H9 (cell line): Measurements from ENCODE around the gene MEIG1. TPM values are rescaled to one million over a fixed set of nuclear protein-coding genes. Genes with fewer than 3 reads are reported as not detected.

Experiments
- DNase-seq: peaks from one replicate; pipeline ENCODE4 v3.0.0-alpha.2; 2017
- H2AFZ ChIP-seq: one replicate; pipeline ENCODE4 v1.6.1; 2013; ENCODE audit warnings: mild to moderate bottlenecking, low read length, control low read depth, moderate library complexity
- H2AK5ac ChIP-seq: 2 replicates; pipeline ENCODE4 v1.6.1; 2013; ENCODE audit warnings: low read length, control low read depth, mixed read lengths; ENCODE audit not compliant: insufficient read length
- H2BK120ac ChIP-seq: one replicate; pipeline ENCODE4 v1.6.1; 2013; ENCODE audit warnings: low read depth, mild to moderate bottlenecking, low read length, control low read depth, inconsistent platforms; ENCODE audit not compliant: poor library complexity, severe bottlenecking
- H2BK12ac ChIP-seq: 2 replicates; pipeline ENCODE4 v1.6.1; 2013; ENCODE audit warnings: low read length, control low read depth, mixed read lengths, low read depth; ENCODE audit not compliant: insufficient read length
- H2BK15ac ChIP-seq: 2 replicates; pipeline ENCODE4 v1.6.1; 2013; ENCODE audit warnings: low read depth, low read length, control low read depth
- H2BK20ac ChIP-seq: one replicate; pipeline ENCODE4 v1.6.1; 2013; ENCODE audit warnings: low read depth, mild to moderate bottlenecking, low read length, control low read depth, inconsistent platforms; ENCODE audit not compliant: poor library complexity, severe bottlenecking
- H2BK5ac ChIP-seq: 2 replicates; pipeline ENCODE4 v1.6.1; 2013; ENCODE audit warnings: low read length, control low read depth, mixed read lengths; ENCODE audit not compliant: insufficient read length
- H3K14ac ChIP-seq: 2 replicates; pipeline ENCODE4 v1.6.1; 2013; ENCODE audit warnings: low read length, control low read depth; ENCODE audit not compliant: insufficient read depth
- H3K18ac ChIP-seq: 2 replicates; pipeline ENCODE4 v1.6.1; 2013; ENCODE audit warnings: low read depth, mild to moderate bottlenecking, mixed read lengths, low read length, control low read depth; ENCODE audit not compliant: insufficient read length
- H3K23ac ChIP-seq: 2 replicates; pipeline ENCODE4 v1.6.1; 2013; ENCODE audit warnings: low read length, control low read depth, mixed read lengths, low read depth; ENCODE audit not compliant: insufficient read length
- H3K23me2 ChIP-seq: 2 replicates; pipeline ENCODE4 v1.6.1; 2013; ENCODE audit warnings: low read depth, mild to moderate bottlenecking, mixed read lengths, low read length, control low read depth; ENCODE audit not compliant: insufficient read length, poor library complexity, severe bottlenecking
- H3K27ac ChIP-seq: 2 replicates; pipeline ENCODE4 v1.5.1; 2013; ENCODE audit warnings: low read length, control low read depth, mixed read lengths, low read depth; ENCODE audit not compliant: insufficient read length
- H3K27me3 ChIP-seq: 2 replicates; pipeline ENCODE4 v1.6.1; 2013; ENCODE audit warnings: low read length, control low read depth, inconsistent platforms; ENCODE audit not compliant: insufficient read depth
- H3K4ac ChIP-seq: 2 replicates; pipeline ENCODE4 v1.6.1; 2013; ENCODE audit warnings: low read depth, mild to moderate bottlenecking, control low read depth, inconsistent platforms, low read length, moderate library complexity
- H3K4me1 ChIP-seq: 2 replicates; pipeline ENCODE4 v1.6.1; 2013; ENCODE audit warnings: low read length, control low read depth, inconsistent platforms; ENCODE audit not compliant: insufficient read depth
- H3K4me2 ChIP-seq: 2 replicates; pipeline ENCODE4 v1.6.1; 2013; ENCODE audit warnings: low read length, control low read depth, mixed read lengths; ENCODE audit not compliant: insufficient read length, insufficient read depth
- H3K56ac ChIP-seq: 2 replicates; pipeline ENCODE4 v1.6.1; 2013; ENCODE audit warnings: low read depth, mild to moderate bottlenecking, mixed read lengths, low read length, control low read depth; ENCODE audit not compliant: insufficient read length
- H3K79me1 ChIP-seq: 2 replicates; pipeline ENCODE4 v1.6.1; 2013; ENCODE audit warnings: low read depth, mild to moderate bottlenecking, moderate library complexity, low read length, control low read depth, inconsistent platforms; ENCODE audit not compliant: insufficient read depth, poor library complexity, severe bottlenecking
- H3K79me2 ChIP-seq: 2 replicates; pipeline ENCODE4 v1.6.1; 2013; ENCODE audit warnings: low read length, control low read depth, inconsistent platforms; ENCODE audit not compliant: insufficient read depth
- H3K9ac ChIP-seq: 2 replicates; pipeline ENCODE4 v1.6.1; 2013; ENCODE audit warnings: low read length, control low read depth, mixed read lengths; ENCODE audit not compliant: insufficient read length; ENCODE audit errors: extremely low read depth
- H3K9me3 ChIP-seq: one replicate; pipeline ENCODE4 v1.6.1; 2013; ENCODE audit warnings: low read depth, low read length, inconsistent platforms; ENCODE audit not compliant: control insufficient read depth
- H3T11ph ChIP-seq: one replicate; pipeline ENCODE4 v1.6.1; 2013; ENCODE audit warnings: mild to moderate bottlenecking, low read length, control low read depth, inconsistent platforms
- H4K20me1 ChIP-seq: one replicate; pipeline ENCODE4 v1.6.1; 2013; ENCODE audit not compliant: control insufficient read depth, insufficient read length, insufficient read depth
- H4K5ac ChIP-seq: 2 replicates; pipeline ENCODE4 v1.6.1; 2013; ENCODE audit warnings: low read depth, mild to moderate bottlenecking, mixed read lengths, low read length, control low read depth; ENCODE audit not compliant: insufficient read length
- H4K8ac ChIP-seq: replicated peaks from 2 replicates; pipeline ENCODE4 v1.6.1; 2013; ENCODE audit warnings: low read length, control low read depth, mixed read lengths, low read depth; ENCODE audit not compliant: insufficient read length
- H4K91ac ChIP-seq: 2 replicates; pipeline ENCODE4 v1.6.1; 2013; ENCODE audit warnings: low read depth, mild to moderate bottlenecking, moderate library complexity, mixed read lengths, low read length, control low read depth; ENCODE audit not compliant: insufficient read length
- H3K27ac Mint-ChIP-seq, 3 experiments: 2 replicates in 2 of 3; 3 replicates in 1 of 3; pipeline ENCODE4 v1.8.0; 2020 to 2021; ENCODE audit warnings: mixed read lengths in 3 of 3, mild to moderate bottlenecking in 1 of 3, moderate library complexity in 1 of 3
- H3K27me3 Mint-ChIP-seq: 2 replicates; pipeline ENCODE4 v1.8.0; 2021; ENCODE audit warnings: low read depth, mild to moderate bottlenecking, moderate library complexity, mixed read lengths
- H3K36me3 Mint-ChIP-seq, 3 experiments: 2 replicates in 2 of 3; 3 replicates in 1 of 3; pipeline ENCODE4 v1.8.0; 2020 to 2021; ENCODE audit warnings: low read depth in 3 of 3, mixed read lengths in 3 of 3; ENCODE audit not compliant: insufficient read depth in 1 of 3
- H3K4me1 Mint-ChIP-seq, 2 experiments: 2 replicates each; pipeline ENCODE4 v1.8.0; 2020; ENCODE audit warnings: mixed read lengths in 2 of 2
- H3K4me3 Mint-ChIP-seq, 2 experiments: 2 replicates in 1 of 2; 3 replicates in 1 of 2; pipeline ENCODE4 v1.8.0; 2020 to 2021; ENCODE audit warnings: mild to moderate bottlenecking in 2 of 2, mixed read lengths in 2 of 2, moderate library complexity in 1 of 2
- H3K9me3 Mint-ChIP-seq, 2 experiments: 2 replicates in 1 of 2; 3 replicates in 1 of 2; pipeline ENCODE4 v1.8.0; 2020; ENCODE audit warnings: mild to moderate bottlenecking in 2 of 2, mixed read lengths in 2 of 2, moderate library complexity in 1 of 2
- WGBS: extraction: QIAGEN DNeasy Blood & Tissue Kit; methylation state at CpG from one replicate; pipeline ENCODE4 v1.1.7; 2013; ENCODE audit warnings: missing lambda C conversion rate, low lambda C conversion rate, mixed read lengths; ENCODE audit not compliant: insufficient read length; ENCODE audit errors: extremely low coverage; 5-methylcytosine and 5-hydroxymethylcytosine counted together
- total RNA-seq: library from RNA; stranded (reverse); gene quantifications from 2 replicates; pipeline ENCODE4 v1.2.1, GENCODE V29; 2021
- TF ChIP-seq, protein P1 (sequence below): fragments of 200-600 bp; sonication (generic); conservative IDR thresholded peaks from 3 replicates; pipeline ENCODE4 v1.8.0; 2021; ENCODE audit warnings: antibody characterized with exemption, mild to moderate bottlenecking

MEIG1 gene
- total RNA-seq, 1 experiment from 2014 or later = 0.72 TPM

DNA sequence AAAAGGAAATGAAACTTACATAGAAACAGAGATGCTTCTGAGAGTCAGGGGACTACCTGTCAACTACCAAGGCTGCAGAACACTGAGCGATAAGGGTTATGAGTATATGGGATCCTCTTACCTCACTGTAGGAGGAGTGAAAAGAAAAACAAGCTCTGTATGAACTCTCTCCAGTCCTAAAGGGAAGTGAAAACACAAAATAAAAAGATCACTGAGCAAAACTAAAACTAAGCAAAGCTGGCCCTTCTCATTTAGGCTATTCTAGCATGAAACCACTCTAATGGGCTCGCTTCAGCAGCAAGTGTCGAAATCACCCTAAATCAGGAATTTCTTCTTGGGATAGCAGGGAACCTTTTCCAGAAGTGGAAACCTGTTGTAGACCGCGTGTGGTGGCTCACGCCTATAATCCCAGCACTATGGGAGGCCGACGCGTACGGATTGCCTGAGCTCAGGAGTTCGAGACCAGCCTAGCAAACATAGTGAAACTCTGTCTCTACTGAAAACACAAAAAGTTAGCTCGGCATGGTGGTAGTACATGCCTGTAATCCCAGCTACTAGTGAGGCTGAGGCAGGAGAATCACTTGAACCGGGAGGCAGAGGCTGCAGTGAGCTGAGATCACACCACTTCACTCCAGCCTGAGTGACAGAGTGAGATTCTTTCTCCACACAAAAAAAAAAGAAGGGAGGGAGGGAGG is 32.3 kb upstream of the MEIG1 start:
- Histone ChIP-seq H2BK15ac (no peak overlapping the region), H2AK5ac (no peak overlapping the region), H3K23me2 (no peaks in the 10 kb centered on the region), H3K4ac (no peak overlapping the region), H2BK5ac (no peak overlapping the region), H3K4me2 (no peak overlapping the region), H3K79me1 (no peaks in the 10 kb centered on the region), H3K27ac (no peak overlapping the region), H4K8ac (no peak overlapping the region), H4K5ac (no peak overlapping the region), H3K9ac (no peak overlapping the region), H3K4me1 (no peaks in the 10 kb centered on the region), H3K14ac (no peak overlapping the region), H2BK20ac (no peak overlapping the region), H2AFZ (no peak overlapping the region), H2BK120ac (no peak overlapping the region), H4K91ac (no peak overlapping the region), H3K79me2 (no peaks in the 10 kb centered on the region), H3K9me3 (no peaks in the 10 kb centered on the region), H3K18ac (no peak overlapping the region), H4K20me1 (no peaks in the 10 kb centered on the region), H3K23ac (no peak overlapping the region), H3K56ac (no peak overlapping the region), H3K27me3 (no peaks in the 10 kb centered on the region), H2BK12ac (no peak overlapping the region), H3T11ph (no peak overlapping the region)
- no peaks in the 10 kb centered on the region for H3K9me3 Mint-ChIP-seq
- no peaks in the 10 kb centered on the region for H3K27me3 Mint-ChIP-seq
- DNase-seq = no peak
- WGBS = no CpG with 5 or more reads among the region's 13 CpGs
- TF ChIP-seq, protein P1, sequence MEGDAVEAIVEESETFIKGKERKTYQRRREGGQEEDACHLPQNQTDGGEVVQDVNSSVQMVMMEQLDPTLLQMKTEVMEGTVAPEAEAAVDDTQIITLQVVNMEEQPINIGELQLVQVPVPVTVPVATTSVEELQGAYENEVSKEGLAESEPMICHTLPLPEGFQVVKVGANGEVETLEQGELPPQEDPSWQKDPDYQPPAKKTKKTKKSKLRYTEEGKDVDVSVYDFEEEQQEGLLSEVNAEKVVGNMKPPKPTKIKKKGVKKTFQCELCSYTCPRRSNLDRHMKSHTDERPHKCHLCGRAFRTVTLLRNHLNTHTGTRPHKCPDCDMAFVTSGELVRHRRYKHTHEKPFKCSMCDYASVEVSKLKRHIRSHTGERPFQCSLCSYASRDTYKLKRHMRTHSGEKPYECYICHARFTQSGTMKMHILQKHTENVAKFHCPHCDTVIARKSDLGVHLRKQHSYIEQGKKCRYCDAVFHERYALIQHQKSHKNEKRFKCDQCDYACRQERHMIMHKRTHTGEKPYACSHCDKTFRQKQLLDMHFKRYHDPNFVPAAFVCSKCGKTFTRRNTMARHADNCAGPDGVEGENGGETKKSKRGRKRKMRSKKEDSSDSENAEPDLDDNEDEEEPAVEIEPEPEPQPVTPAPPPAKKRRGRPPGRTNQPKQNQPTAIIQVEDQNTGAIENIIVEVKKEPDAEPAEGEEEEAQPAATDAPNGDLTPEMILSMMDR = no peak
- peaks cover 17 to 67% (median 43%) of the 10 kb centered on the region in 3 experiments; a peak in 6 of 7 replicates for H3K36me3 Mint-ChIP-seq
- H3K4me1 Mint-ChIP-seq = no peaks in the 10 kb centered on the region
- no peak overlapping the region for H3K4me3 Mint-ChIP-seq
- peak overlapping the region in 1 of 3 experiments; percentile 26; a peak in 1 of 7 replicates for H3K27ac Mint-ChIP-seq
